PC-3 (cell line): ENCODE measurements around the gene TGFA. TPM values are rescaled to one million over a fixed set of nuclear protein-coding genes. Genes with fewer than 3 reads are reported as not detected.

ENCODE experiments used
- ATAC-seq: fragments of 200-7000 bp; cut with Tn5 transposase; 2 replicates; pipeline ENCODE4 v1.9.1; 2020; ENCODE audit warnings: mild to moderate bottlenecking, moderate library complexity
- BruUV-seq: library from RNA; stranded (reverse); fragments of 400-500 nt; replicated peaks from 2 replicates; lab custom pipeline; 2021; lab: Mats Ljungman, UMichigan
- CTCF ChIA-PET: fragments of 300-600 bp; sonication (Branson Sonifier 250); formaldehyde crosslinking; loops from one replicate; lab custom pipeline; 2022; ENCODE audit warnings: antibody characterized with exemption; lab: Charles Lee
- POLR2A ChIA-PET: fragments of 300-600 bp; sonication (Branson Sonifier 250); formaldehyde crosslinking; loops from one replicate; lab custom pipeline; 2022; ENCODE audit warnings: antibody characterized with exemption; ENCODE audit not compliant: unreplicated experiment; lab: Charles Lee
- DNase-seq: peaks from one replicate; pipeline ENCODE4 v3.0.0-alpha.2; 2015
- H2AFZ ChIP-seq: fragments of 300-600 bp; sonication (generic); 2 replicates; pipeline ENCODE4 v1.6.0; 2016; ENCODE audit warnings: antibody characterized with exemption, low read length
- H3F3A ChIP-seq: fragments of 300-600 bp; sonication (generic); one replicate; pipeline ENCODE4 v1.6.0; 2017; ENCODE audit warnings: antibody characterized with exemption, low read length, control low read depth, mild to moderate bottlenecking; ENCODE audit not compliant: unreplicated experiment
- H3K27ac ChIP-seq: fragments of 300-600 bp; sonication (generic); 2 replicates; pipeline ENCODE4 v1.5.1; 2016; ENCODE audit warnings: mild to moderate bottlenecking, low read length
- H3K27me3 ChIP-seq: fragments of 300-600 bp; sonication (generic); 2 replicates; pipeline ENCODE4 v1.6.1; 2016; ENCODE audit warnings: low read length, mixed read lengths
- H3K36me3 ChIP-seq: fragments of 300-600 bp; sonication (generic); 2 replicates; pipeline ENCODE4 v1.6.1; 2016; ENCODE audit warnings: low read depth, mixed run types, low read length, mixed read lengths
- H3K4me1 ChIP-seq: fragments of 300-600 bp; sonication (generic); 2 replicates; pipeline ENCODE4 v1.5.1; 2016; ENCODE audit warnings: low read length; ENCODE audit not compliant: insufficient read depth
- H3K4me2 ChIP-seq: fragments of 300-600 bp; sonication (generic); 2 replicates; pipeline ENCODE4 v1.6.0; 2016; ENCODE audit warnings: low read length
- H3K4me3 ChIP-seq: fragments of 300-600 bp; sonication (generic); 2 replicates; pipeline ENCODE4 v1.5.1; 2016; ENCODE audit warnings: mild to moderate bottlenecking, low read length, mixed read lengths
- H3K79me2 ChIP-seq: fragments of 300-600 bp; sonication (generic); 2 replicates; pipeline ENCODE4 v1.6.1; 2017; ENCODE audit warnings: low read length, mixed read lengths
- H3K9ac ChIP-seq: fragments of 300-600 bp; sonication (generic); 2 replicates; pipeline ENCODE4 v1.6.0; 2016; ENCODE audit warnings: mild to moderate bottlenecking, low read length
- H3K9me2 ChIP-seq: fragments of 300-600 bp; sonication (generic); replicated peaks from 2 replicates; pipeline ENCODE4 v1.6.1; 2016; ENCODE audit warnings: mixed run types, low read length, mixed read lengths
- H3K9me3 ChIP-seq: fragments of 300-600 bp; sonication (generic); 2 replicates; pipeline ENCODE4 v1.6.1; 2016; ENCODE audit warnings: low read length, mixed read lengths
- H4K20me1 ChIP-seq: fragments of 300-600 bp; sonication (generic); 2 replicates; pipeline ENCODE4 v1.6.1; 2016; ENCODE audit warnings: low read length, mixed read lengths
- EZH2 ChIP-seq: fragments of 300-600 bp; sonication (generic); IDR thresholded peaks from one replicate; pipeline ENCODE4 v1.6.1; 2017; ENCODE audit warnings: antibody characterized with exemption, mild to moderate bottlenecking, low read length; ENCODE audit not compliant: unreplicated experiment
- EZH2phosphoT487 ChIP-seq: fragments of 300-600 bp; sonication (generic); IDR thresholded peaks from 2 replicates; pipeline ENCODE4 v1.6.1; 2018; ENCODE audit warnings: mild to moderate bottlenecking, antibody characterized with exemption, low read length, borderline replicate concordance
- intact Hi-C: fragments of 100-400 bp; cut with micrococcal nuclease; formaldehyde crosslinking; loops from 2 replicates; pipeline ENCODE4 v1.9.0; 2023
- total RNA-seq: library from RNA; depleted of rRNA; stranded (reverse); fragments of >200 nt; gene quantifications from 2 replicates; pipeline ENCODE4 v1.2.3, GENCODE V29; 2014
- TF ChIP-seq, protein P1 (sequence below): fragments of 300-600 bp; sonication (generic); conservative IDR thresholded peaks from 2 replicates; pipeline ENCODE4 v1.5.1; 2017; ENCODE audit warnings: antibody characterized with exemption, low read depth, mild to moderate bottlenecking, low read length

Gene TGFA
- total RNA-seq, 1 experiment from 2014 or later = 45.0 TPM

GRCh38 chr2:70531419-70532086 lies 22.1 kb downstream of the TGFA start:
- ChIA-PET POLR2A (no interaction called here), CTCF (interaction anchor here (0.7 kb wide), 1 partner anchor 214 kb away, joined by 3 read pairs; no protein-coding TSS in a partner anchor)
- no peak overlapping the region for H2AFZ ChIP-seq
- 0 out of 2 replicates have a peak, but pooled peaks cover 9% of the 10 kb centered on the region for H3K9me3 ChIP-seq
- no peak overlapping the region for H3K27ac ChIP-seq
- no peak overlapping the region for H3K9ac ChIP-seq
- DNase-seq (no peak), ATAC-seq (no peak)
- no peaks in the 10 kb centered on the region for H4K20me1 ChIP-seq
- intact Hi-C loops = no loop called here
- H3K9me2 ChIP-seq = no peaks in the 10 kb centered on the region
- peaks cover 66% of the 10 kb centered on the region for H3K4me1 ChIP-seq
- no peaks in the 10 kb centered on the region for H3F3A ChIP-seq
- BruUV-seq = no TSS peak
- TF ChIP-seq, protein P1, sequence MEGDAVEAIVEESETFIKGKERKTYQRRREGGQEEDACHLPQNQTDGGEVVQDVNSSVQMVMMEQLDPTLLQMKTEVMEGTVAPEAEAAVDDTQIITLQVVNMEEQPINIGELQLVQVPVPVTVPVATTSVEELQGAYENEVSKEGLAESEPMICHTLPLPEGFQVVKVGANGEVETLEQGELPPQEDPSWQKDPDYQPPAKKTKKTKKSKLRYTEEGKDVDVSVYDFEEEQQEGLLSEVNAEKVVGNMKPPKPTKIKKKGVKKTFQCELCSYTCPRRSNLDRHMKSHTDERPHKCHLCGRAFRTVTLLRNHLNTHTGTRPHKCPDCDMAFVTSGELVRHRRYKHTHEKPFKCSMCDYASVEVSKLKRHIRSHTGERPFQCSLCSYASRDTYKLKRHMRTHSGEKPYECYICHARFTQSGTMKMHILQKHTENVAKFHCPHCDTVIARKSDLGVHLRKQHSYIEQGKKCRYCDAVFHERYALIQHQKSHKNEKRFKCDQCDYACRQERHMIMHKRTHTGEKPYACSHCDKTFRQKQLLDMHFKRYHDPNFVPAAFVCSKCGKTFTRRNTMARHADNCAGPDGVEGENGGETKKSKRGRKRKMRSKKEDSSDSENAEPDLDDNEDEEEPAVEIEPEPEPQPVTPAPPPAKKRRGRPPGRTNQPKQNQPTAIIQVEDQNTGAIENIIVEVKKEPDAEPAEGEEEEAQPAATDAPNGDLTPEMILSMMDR = no peak
- TF ChIP-seq EZH2phosphoT487 = no peak
- TF ChIP-seq EZH2 = no peak
- H3K36me3 ChIP-seq = peaks cover 28% of the 10 kb centered on the region
- H3K79me2 ChIP-seq = peaks cover 100% of the 10 kb centered on the region
- no peak overlapping the region for H3K4me2 ChIP-seq
- H3K27me3 ChIP-seq = no peaks in the 10 kb centered on the region
- H3K4me3 ChIP-seq = no peak overlapping the region

DNA sequence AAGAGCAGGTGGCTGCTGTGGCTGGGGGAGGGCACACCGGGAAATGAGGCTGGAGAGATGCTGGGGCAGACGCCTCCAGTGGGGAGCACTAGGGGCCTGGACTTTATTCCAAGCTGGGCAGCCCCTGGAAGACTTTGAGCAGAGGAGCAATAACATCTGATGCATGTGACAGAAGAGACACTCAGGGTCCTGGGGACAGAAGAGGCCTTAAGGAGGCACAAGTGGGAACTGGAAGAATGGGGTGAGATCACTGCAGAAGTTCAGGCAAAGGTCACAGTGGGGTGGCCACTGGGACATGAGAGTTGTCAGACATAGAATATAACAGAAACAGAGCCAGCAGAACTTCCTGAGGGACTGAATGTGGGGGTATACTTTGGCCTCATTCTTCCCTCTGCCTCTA lies 24.0 kb downstream of the TGFA start:
- Histone ChIP-seq H3K9ac (no peak overlapping the region), H3K4me2 (no peak overlapping the region), H3K4me1 (peaks cover 65% of the 10 kb centered on the region), H3K4me3 (no peak overlapping the region), H3K27me3 (no peaks in the 10 kb centered on the region), H3K9me2 (no peaks in the 10 kb centered on the region), H2AFZ (no peak overlapping the region), H3K36me3 (peaks cover 20% of the 10 kb centered on the region), H3K9me3 (no peaks in the 10 kb centered on the region), H3K27ac (no peak overlapping the region), H3F3A (peaks cover 2% of the 10 kb centered on the region), H4K20me1 (no peaks in the 10 kb centered on the region), H3K79me2 (peaks cover 94% of the 10 kb centered on the region)
- BruUV-seq = no TSS peak
- ChIA-PET CTCF (no interaction called here), POLR2A (no interaction called here)
- intact Hi-C loops = no loop called here
- DNase-seq = no peak
- no peak for ATAC-seq
- TF ChIP-seq EZH2phosphoT487 (no peak), EZH2 (no peak)
- TF ChIP-seq, protein P1 = no peak

DNA sequence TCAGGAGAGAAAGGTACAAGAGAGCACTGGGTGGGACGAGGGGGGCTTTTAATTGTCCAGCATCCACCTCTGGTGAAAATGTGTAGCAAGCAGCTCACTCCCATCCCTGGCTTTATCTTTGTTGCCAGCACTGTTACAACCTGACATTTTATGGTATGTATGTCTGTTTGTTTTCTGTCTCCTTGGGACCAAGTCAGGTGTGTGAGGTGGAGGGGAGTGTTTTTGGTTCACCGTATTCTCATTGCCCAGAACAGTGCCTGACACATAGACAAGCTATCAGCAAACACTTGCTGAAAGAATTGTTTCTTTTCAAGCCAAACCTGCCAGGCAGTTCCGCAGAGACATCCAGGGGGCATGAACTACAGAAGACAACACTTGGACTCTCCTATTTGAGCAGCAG lies 24.7 kb downstream of the TGFA start:
- intact Hi-C loops = no loop called here
- ATAC-seq (no peak), DNase-seq (no peak)
- Histone ChIP-seq H3K9ac (no peak overlapping the region), H3K27ac (no peak overlapping the region), H3K36me3 (peaks cover 20% of the 10 kb centered on the region), H3K79me2 (peaks cover 88% of the 10 kb centered on the region), H3K4me1 (peaks cover 64% of the 10 kb centered on the region), H4K20me1 (no peaks in the 10 kb centered on the region), H3K9me3 (no peaks in the 10 kb centered on the region), H3K9me2 (no peaks in the 10 kb centered on the region), H2AFZ (no peak overlapping the region), H3K4me2 (no peak overlapping the region), H3F3A (peaks cover 5% of the 10 kb centered on the region), H3K4me3 (no peak overlapping the region), H3K27me3 (no peaks in the 10 kb centered on the region)
- ChIA-PET POLR2A (no interaction called here), CTCF (no interaction called here)
- TF ChIP-seq, protein P1 = no peak
- TF ChIP-seq EZH2phosphoT487 (no peak), EZH2 (no peak)
- BruUV-seq = no TSS peak
